Fibroblast of the aortic adventitia (primary cell): ENCODE results near the gene YPEL3. TPM values are rescaled to one million over a fixed set of nuclear protein-coding genes. Genes with fewer than 3 reads are reported as not detected.

ENCODE experiments used
- DNase-seq: peaks from one replicate; pipeline ENCODE4 v3.0.0-alpha.2; 2010; ENCODE audit warnings: low read depth
- H3K4me3 ChIP-seq: 2 replicates; pipeline ENCODE4 v1.5.1; 2011; ENCODE audit warnings: low read depth, mild to moderate bottlenecking, control low read depth, low read length, moderate library complexity
- CTCF ChIP-seq: IDR thresholded peaks from 2 replicates; pipeline ENCODE4 v1.5.1; 2011; ENCODE audit warnings: mild to moderate bottlenecking, low read length, control low read depth, inconsistent platforms; ENCODE audit not compliant: insufficient read depth
- total RNA-seq: library from RNA; depleted of rRNA; stranded (reverse); fragments of >200 nt; gene quantifications from 2 replicates; pipeline ENCODE4 v1.2.3, GENCODE V29; 2012; ENCODE audit warnings: low replicate concordance

Gene YPEL3
- total RNA-seq, result 15.8 and 19.8 TPM in 2 replicates

GRCh38 chr16:30096105-30096861 lies at the start of gene YPEL3:
YPEL3 (minus strand) TSS chr16:30096213; CDS start chr16:30095482, 731 bp downstream.
- DNase-seq, result peak; percentile 79
- H3K4me3 ChIP-seq, result peak within 1 kb of the TSS; percentile 85
- no peak for TF ChIP-seq CTCF

GRCh38 chr16:30145657-30146056 lies 49.6 kb upstream of the YPEL3 start:
- DNase-seq, result no peak
- TF ChIP-seq CTCF, result no peak
- no peak overlapping the region for H3K4me3 ChIP-seq

GRCh38 chr16:30144917-30145316 lies 48.9 kb upstream of the YPEL3 start:
- TF ChIP-seq CTCF, result no peak
- no peak overlapping the region for H3K4me3 ChIP-seq
- no peak for DNase-seq

- H3K4me3 ChIP-seq, result no peak overlapping the region
- DNase-seq, result no peak
- TF ChIP-seq CTCF, result no peak
Measured at GRCh38 chr16:30144017-30144416, 48.0 kb upstream of the YPEL3 start.

GRCh38 chr16:30143347-30143702 lies 47.3 kb upstream of the YPEL3 start:
- TF ChIP-seq CTCF, result no peak
- no peak overlapping the region for H3K4me3 ChIP-seq
- no peak for DNase-seq

GRCh38 chr16:30142672-30143346 lies 46.8 kb upstream of the YPEL3 start:
- no peak for TF ChIP-seq CTCF
- no peak overlapping the region for H3K4me3 ChIP-seq
- no peak for DNase-seq
